HTR-8/SVneo (cell line): Measurements from ENCODE around the gene CAPN7.

Source experiments
- DNase-seq: peaks from one replicate; pipeline ENCODE4 v3.0.0; 2011; ENCODE audit warnings: low spot score, mixed read lengths; ENCODE audit not compliant: insufficient read length
- FAIRE-seq: peaks from 2 replicates; lab custom pipeline; 2011; peaks lifted over from hg19 to GRCh38; lab: Jason Lieb, UNC

The CAPN7 gene

DNA sequence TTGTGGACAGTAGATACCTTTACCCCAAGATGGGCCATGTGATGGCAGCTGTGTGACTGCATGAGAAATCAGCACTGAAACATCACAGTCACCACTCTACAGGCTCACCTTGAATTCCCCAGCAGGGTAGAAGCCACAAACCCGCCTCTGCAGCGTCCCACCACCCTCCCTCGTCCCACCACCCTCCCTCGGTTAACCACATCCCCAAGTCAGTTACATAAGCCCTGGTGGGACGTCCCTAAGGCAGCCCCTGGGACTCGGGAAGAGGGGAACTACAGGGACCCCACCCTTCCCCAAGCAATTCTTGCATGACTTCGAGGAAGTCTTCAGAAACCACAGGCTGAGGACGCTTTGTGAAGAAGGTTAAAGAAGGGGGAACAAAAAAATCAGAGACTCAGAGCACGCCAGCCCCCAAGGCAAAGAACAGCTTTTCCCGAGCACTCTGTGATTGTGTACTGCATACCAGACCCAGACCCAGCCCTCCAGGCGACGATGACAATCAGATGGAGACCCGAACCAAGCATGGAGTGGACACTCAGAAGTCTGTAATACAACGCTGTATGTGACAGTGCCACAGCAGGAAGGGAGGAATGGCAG is 65.8 kb downstream of the CAPN7 start:
- FAIRE-seq (no peak), DNase-seq (no peak)

GRCh38 chr3:15272426-15273196 is 66.6 kb downstream of the CAPN7 start:
- DNase-seq (no peak), FAIRE-seq (no peak)

- DNase-seq, result no peak
- no peak for FAIRE-seq
These were observed 67.2 kb downstream of the CAPN7 start for GRCh38 chr3:15273227-15273626.

- FAIRE-seq (no peak), DNase-seq (no peak)
These were observed 70.1 kb downstream of the CAPN7 start for GRCh38 chr3:15276028-15276724.

DNA sequence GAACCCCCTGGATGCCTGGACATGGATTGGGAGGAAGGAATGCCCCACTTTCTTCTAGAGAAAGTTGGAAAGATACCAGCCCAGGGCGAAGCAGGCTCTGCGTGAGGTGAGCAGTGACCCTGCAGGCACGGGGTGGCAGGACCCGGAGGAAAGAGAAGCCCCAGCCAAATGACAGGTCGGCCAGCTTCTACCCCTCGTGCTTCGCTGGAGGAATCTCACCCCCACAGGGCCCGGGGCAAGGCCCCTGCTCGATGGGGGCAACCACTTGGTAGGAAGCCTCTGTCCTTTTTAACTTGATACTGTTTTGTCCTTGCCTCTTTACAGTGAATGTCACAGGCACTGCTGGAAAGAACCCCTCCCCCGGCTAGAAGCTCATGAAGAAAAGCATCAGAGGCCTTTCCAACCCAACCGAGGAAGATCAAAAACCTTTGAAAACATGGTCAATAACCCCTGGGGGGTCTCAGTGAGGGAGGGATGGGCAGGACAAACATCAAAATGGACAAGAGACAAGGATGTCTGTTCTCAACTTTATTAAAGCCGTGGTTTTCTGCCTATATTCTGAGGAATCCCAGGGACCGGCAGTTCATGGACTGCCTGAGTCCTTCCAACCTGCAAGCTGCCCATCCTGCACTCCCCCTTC is 71.9 kb downstream of the CAPN7 start:
- DNase-seq (no peak), FAIRE-seq (no peak)

DNA sequence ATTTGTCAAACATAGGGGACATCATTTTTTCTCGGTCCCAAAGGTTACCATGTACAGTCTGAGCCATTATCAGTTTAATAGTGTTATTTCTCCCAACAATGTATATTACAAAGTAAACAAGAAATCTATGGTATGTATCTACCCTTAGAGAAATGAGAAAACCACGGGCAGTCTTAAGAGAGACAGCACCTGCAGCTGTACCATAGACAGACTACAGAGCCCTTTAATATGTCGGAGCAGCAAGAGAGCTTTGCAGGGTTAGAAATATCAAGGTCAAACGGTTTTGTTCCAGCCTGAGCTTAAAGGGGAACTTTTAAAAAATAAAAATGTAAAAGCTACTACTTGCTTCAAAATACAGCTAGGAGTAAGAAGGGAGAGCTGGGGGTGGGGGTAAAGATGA is 73.2 kb downstream of the CAPN7 start:
- no peak for FAIRE-seq
- no peak for DNase-seq

GRCh38 chr3:15279671-15280402 is 73.8 kb downstream of the CAPN7 start:
- DNase-seq (no peak), FAIRE-seq (no peak)

DNA sequence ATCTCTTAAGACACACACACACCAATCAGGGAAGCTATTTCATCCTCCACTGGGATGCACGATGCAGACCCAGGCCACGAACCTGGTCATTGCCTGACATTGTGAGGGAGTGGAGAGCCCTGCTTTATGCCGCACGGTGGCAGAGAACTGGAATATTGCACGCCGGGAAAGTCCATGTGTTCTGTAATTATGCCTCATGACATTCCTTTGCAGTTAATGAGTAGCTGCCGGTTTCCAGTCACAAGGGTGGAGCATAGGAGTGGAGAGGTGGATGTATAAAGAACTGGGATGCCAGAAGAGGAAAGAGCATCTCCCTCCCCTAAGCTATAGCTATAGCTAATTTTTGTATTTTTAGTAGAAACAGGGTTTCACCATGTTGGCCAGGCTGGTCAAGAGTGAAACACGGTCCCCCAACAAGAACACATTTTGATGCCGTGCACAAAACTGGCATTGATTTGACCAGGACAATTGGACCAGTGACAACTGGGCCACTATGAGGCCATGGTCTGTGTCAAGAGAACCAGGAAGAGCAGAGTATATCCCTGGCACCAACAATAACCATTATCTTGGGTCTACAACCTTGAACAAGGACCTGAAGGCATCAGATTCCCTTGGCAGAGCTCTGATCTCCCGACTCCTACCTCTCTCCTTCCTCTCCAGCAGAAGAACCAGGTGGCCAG is 74.9 kb downstream of the CAPN7 start:
- FAIRE-seq, result no peak
- no peak for DNase-seq

- FAIRE-seq, result no peak
These were observed 75.8 kb downstream of the CAPN7 start for GRCh38 chr3:15281817-15282216.

DNA sequence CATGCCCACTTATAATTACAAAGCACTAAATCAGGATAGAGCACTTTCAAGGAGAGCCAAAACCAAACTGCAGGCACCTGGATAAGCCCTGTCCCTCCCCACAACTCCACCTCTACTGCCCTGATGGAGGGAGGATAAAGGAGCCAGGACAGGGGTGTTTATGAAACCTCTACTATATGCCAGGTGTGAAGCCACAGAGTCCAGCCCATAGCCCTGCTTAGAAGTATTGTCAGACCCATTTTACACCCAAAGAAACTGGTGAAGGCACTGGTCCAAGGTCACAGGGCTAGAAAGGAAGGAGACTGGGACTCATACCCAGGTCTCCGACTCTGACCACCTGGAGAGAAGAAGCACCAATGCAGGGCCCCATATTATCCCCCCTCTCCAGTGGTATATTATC is 77.7 kb downstream of the CAPN7 start:
- DNase-seq (no peak), FAIRE-seq (no peak)

More at GRCh38 chr3:15281817-15282216, 75.8 kb downstream of the CAPN7 start:
- DNase-seq, result no peak

GRCh38 chr3:15284121-15284889 is 78.3 kb downstream of the CAPN7 start:
- DNase-seq (no peak), FAIRE-seq (no peak)

DNA sequence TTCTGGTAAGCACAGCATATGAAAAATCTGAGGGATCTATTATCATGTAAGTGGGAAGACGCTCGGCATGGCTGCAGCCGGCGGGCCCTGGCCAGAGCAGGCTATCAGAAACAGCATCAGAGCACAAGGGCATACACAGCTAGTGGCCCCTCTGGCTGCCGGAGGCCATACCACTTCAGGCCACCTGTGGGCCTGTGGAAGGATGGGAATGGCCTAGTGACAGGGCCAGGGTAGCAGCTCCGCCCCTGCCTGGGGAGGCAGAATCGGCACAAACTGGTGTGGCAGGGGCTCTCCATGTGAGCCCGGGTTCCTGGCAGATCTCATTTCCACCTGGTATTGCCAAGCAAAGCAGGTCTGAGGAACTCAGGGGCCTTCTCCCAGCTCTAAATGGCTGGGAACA is 80.0 kb downstream of the CAPN7 start:
- DNase-seq, result no peak
- FAIRE-seq, result no peak

- FAIRE-seq (no peak), DNase-seq (no peak)
These were observed 81.7 kb downstream of the CAPN7 start for GRCh38 chr3:15287565-15288330.

DNA sequence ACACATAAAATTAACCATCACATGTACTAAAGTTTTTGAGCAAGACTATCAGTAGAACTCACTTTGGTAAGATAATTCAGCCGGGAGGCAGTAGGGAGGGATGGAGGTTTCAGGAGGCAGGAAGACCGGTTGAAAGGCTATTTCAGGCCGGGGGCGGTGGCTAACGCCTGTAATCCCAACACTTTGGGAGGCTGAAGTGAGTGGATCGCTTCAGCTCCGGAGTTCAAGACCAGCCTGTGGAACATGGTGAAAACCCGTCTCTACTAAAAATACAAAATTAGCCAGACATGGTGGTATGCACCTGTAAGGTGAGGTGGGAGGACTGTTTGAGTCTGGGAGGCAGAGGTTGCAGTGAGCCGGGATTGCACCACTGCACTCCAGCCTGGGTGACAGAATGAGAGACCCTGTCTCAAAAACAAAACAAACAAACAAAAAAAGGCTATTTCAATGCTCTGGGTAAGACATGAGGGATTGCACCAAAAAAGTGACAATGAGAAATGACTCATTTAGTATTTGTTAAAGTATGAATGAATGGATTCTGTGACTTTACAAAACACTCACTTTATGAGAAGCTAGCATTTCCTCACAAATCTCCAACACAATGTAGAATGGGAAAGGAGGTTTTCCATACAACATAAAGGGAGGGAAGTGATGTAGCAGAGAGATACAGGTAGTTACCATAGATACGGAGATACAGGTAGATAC is 82.4 kb downstream of the CAPN7 start:
- DNase-seq (no peak), FAIRE-seq (no peak)

- no peak for DNase-seq
- no peak for FAIRE-seq
These were observed 83.6 kb downstream of the CAPN7 start for GRCh38 chr3:15289661-15290060.

- FAIRE-seq, result no peak
- DNase-seq, result no peak
These were observed 84.7 kb downstream of the CAPN7 start for GRCh38 chr3:15290736-15291135.
